WTC11 (cell line): Measurements from ENCODE around the gene TLCD3B. TPM values are rescaled to one million over a fixed set of nuclear protein-coding genes. Genes with fewer than 3 reads are reported as not detected.

Experiments
- ATAC-seq: fragments of 200-7000 bp; cut with Tn5 transposase; 2 replicates; pipeline ENCODE4 v1.10.0; 2021; ENCODE audit warnings: mild to moderate bottlenecking, moderate library complexity
- CTCF ChIA-PET: fragments of 300-600 bp; sonication (Branson Sonifier 250); formaldehyde crosslinking; loops from one replicate; lab custom pipeline; 2021; ENCODE audit warnings: antibody characterized with exemption; lab: Charles Lee
- POLR2A ChIA-PET: fragments of 350-600 bp; sonication (Branson Sonifier 250); formaldehyde crosslinking; loops from one replicate; lab custom pipeline; 2021; ENCODE audit warnings: antibody characterized with exemption; lab: Charles Lee
- DNase-seq: peaks from one replicate; pipeline ENCODE4 v3.0.0; 2021; ENCODE audit warnings: low spot score
- H3K27ac Mint-ChIP-seq: 2 replicates; pipeline ENCODE4 v1.8.0; 2021; ENCODE audit warnings: mixed read lengths
- H3K27me3 Mint-ChIP-seq: 2 replicates; pipeline ENCODE4 v1.8.0; 2021; ENCODE audit warnings: low read depth, mild to moderate bottlenecking, moderate library complexity, mixed read lengths
- H3K36me3 Mint-ChIP-seq: 2 replicates; pipeline ENCODE4 v1.8.0; 2021; ENCODE audit warnings: mixed read lengths
- H3K4me1 Mint-ChIP-seq: 2 replicates; pipeline ENCODE4 v1.8.0; 2022; ENCODE audit warnings: mixed read lengths
- H3K4me3 Mint-ChIP-seq: 2 replicates; pipeline ENCODE4 v1.8.0; 2021; ENCODE audit warnings: mild to moderate bottlenecking, moderate library complexity, mixed read lengths
- H3K9me3 Mint-ChIP-seq: 2 replicates; pipeline ENCODE4 v1.8.0; 2021; ENCODE audit warnings: mixed read lengths
- ELF4 ChIP-seq: sonication (generic); formaldehyde crosslinking; IDR thresholded peaks from 2 replicates; pipeline ENCODE4 v1.8.1; 2022; ENCODE audit warnings: low read depth, mild to moderate bottlenecking, moderate library complexity, missing genetic modification reagents
- GRHL2 ChIP-seq: fragments of 250-450 bp; sonication (Bioruptor Pico); IDR thresholded peaks from 2 replicates; pipeline ENCODE4 v1.8.0; 2022; ENCODE audit warnings: mild to moderate bottlenecking, moderate library complexity; ENCODE audit not compliant: insufficient replicate concordance, severe bottlenecking
- NFATC4 ChIP-seq: fragments of 250-450 bp; sonication (Bioruptor Pico); IDR thresholded peaks from 2 replicates; pipeline ENCODE4 v1.9.0; 2021; ENCODE audit warnings: mild to moderate bottlenecking
- NR2C2 ChIP-seq: sonication (generic); formaldehyde crosslinking; IDR thresholded peaks from 2 replicates; pipeline ENCODE4 v1.8.0; 2022; ENCODE audit warnings: mild to moderate bottlenecking, missing genetic modification reagents
- RORB ChIP-seq: fragments of 250-450 bp; sonication (Bioruptor Pico); IDR thresholded peaks from 2 replicates; pipeline ENCODE4 v1.9.0; 2021; ENCODE audit warnings: mild to moderate bottlenecking
- SP1 ChIP-seq: sonication (generic); formaldehyde crosslinking; conservative IDR thresholded peaks from 2 replicates; pipeline ENCODE4 v1.8.1; 2022; ENCODE audit warnings: missing genetic modification reagents
- TEAD4 ChIP-seq: sonication (generic); formaldehyde crosslinking; IDR thresholded peaks from 2 replicates; pipeline ENCODE4 v1.8.0; 2022; ENCODE audit warnings: mild to moderate bottlenecking, missing genetic modification reagents
- ZNF317 ChIP-seq: sonication (generic); formaldehyde crosslinking; IDR thresholded peaks from 2 replicates; pipeline ENCODE4 v1.8.1; 2023; ENCODE audit warnings: low read depth, mild to moderate bottlenecking, moderate library complexity, missing genetic modification reagents, borderline replicate concordance
- ZNF396 ChIP-seq: fragments of 250-450 bp; sonication (Bioruptor Pico); IDR thresholded peaks from 2 replicates; pipeline ENCODE4 v1.8.0; 2021; ENCODE audit warnings: mild to moderate bottlenecking, moderate library complexity, borderline replicate concordance
- total RNA-seq: library from RNA; stranded (reverse); gene quantifications from 3 replicates; pipeline ENCODE4 v1.2.3, GENCODE V29; 2021
- TF ChIP-seq, protein P1 (sequence below): sonication (generic); formaldehyde crosslinking; IDR thresholded peaks from 2 replicates; pipeline ENCODE4 v1.8.1; 2022; ENCODE audit warnings: mild to moderate bottlenecking, moderate library complexity, missing genetic modification reagents
- TF ChIP-seq, protein P2 (sequence below): fragments of 250-450 bp; sonication (Bioruptor Pico); IDR thresholded peaks from 2 replicates; pipeline ENCODE4 v1.9.0; 2021; ENCODE audit warnings: mild to moderate bottlenecking, borderline replicate concordance
- TF ChIP-seq, protein P3 (sequence below): fragments of 250-450 bp; sonication (Bioruptor Pico); IDR thresholded peaks from 2 replicates; pipeline ENCODE4 v1.9.0; 2021; ENCODE audit warnings: mild to moderate bottlenecking
- TF ChIP-seq, protein P4 (sequence below): fragments of 250-450 bp; sonication (Bioruptor Pico); conservative IDR thresholded peaks from 2 replicates; pipeline ENCODE4 v1.9.0; 2021; ENCODE audit warnings: mild to moderate bottlenecking

Gene TLCD3B
- total RNA-seq, 1 experiment from 2014 or later, result 28.1 TPM

DNA sequence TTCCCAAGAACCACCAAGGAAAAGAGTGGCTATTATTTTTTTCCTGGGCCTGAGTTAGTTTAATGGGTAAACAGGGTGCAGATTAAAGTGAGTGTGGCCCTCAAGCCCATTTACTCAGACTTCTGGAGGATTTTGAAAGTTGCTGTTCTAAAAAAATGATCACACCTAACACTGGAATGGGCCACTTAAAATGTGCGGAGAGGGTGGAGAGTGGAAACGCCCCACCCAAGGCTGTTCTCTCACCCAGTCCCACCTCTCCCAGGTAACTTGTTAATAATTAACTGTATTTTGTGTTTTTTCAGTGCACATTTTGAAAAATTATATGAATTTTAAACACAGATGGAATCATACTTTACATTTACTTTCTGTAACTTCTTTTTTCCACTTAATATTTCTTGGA is 41.0 kb downstream of the TLCD3B start (continued):
- TF ChIP-seq, protein P1, sequence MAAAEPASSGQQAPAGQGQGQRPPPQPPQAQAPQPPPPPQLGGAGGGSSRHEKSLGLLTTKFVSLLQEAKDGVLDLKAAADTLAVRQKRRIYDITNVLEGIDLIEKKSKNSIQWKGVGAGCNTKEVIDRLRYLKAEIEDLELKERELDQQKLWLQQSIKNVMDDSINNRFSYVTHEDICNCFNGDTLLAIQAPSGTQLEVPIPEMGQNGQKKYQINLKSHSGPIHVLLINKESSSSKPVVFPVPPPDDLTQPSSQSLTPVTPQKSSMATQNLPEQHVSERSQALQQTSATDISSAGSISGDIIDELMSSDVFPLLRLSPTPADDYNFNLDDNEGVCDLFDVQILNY (CRISPR knock-in tag), result no peak
- TF ChIP-seq GRHL2 (CRISPR knock-in tag) (no peak), NR2C2 (no peak), TEAD4 (CRISPR knock-in tag) (no peak), ZNF317 (CRISPR knock-in tag) (no peak)
- TF ChIP-seq, protein P2, sequence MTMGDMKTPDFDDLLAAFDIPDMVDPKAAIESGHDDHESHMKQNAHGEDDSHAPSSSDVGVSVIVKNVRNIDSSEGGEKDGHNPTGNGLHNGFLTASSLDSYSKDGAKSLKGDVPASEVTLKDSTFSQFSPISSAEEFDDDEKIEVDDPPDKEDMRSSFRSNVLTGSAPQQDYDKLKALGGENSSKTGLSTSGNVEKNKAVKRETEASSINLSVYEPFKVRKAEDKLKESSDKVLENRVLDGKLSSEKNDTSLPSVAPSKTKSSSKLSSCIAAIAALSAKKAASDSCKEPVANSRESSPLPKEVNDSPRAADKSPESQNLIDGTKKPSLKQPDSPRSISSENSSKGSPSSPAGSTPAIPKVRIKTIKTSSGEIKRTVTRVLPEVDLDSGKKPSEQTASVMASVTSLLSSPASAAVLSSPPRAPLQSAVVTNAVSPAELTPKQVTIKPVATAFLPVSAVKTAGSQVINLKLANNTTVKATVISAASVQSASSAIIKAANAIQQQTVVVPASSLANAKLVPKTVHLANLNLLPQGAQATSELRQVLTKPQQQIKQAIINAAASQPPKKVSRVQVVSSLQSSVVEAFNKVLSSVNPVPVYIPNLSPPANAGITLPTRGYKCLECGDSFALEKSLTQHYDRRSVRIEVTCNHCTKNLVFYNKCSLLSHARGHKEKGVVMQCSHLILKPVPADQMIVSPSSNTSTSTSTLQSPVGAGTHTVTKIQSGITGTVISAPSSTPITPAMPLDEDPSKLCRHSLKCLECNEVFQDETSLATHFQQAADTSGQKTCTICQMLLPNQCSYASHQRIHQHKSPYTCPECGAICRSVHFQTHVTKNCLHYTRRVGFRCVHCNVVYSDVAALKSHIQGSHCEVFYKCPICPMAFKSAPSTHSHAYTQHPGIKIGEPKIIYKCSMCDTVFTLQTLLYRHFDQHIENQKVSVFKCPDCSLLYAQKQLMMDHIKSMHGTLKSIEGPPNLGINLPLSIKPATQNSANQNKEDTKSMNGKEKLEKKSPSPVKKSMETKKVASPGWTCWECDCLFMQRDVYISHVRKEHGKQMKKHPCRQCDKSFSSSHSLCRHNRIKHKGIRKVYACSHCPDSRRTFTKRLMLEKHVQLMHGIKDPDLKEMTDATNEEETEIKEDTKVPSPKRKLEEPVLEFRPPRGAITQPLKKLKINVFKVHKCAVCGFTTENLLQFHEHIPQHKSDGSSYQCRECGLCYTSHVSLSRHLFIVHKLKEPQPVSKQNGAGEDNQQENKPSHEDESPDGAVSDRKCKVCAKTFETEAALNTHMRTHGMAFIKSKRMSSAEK (CRISPR knock-in tag), result no peak

DNA sequence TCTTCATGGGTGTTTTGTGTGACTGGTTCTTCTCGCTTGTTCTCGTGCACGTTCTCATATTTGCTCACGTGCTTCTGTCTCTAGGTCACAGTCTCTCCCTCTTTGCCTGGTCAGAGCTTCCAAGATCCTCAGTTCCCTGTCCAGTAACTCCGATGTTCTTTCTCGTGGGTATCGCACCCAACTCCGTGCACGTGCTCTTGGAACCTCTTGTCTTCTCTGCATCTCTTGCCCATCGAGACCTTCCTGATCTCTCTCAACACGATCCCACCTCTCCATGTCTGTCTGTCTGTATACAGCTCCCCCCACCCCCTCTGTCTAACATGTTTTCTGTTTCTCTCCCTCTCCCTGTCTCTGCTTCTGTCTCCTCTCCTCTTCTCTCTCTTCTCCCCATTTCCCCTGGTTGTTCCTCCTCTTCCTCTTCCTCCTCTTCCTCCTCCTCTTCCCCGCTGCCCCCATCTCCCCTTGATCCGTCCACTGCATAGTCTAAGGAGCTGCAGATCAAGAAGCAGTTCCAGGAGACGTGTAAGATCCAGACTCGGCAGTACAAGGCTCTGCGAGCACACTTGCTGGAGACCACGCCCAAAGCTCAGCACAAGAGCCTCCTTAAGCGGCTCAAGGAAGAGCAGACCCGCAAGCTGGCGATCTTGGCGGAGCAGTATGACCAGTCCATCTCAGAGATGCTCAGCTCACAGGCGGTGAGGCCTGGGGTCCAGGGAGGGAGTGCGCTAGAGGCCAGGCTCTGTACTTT is 41.8 kb downstream of the TLCD3B start:
- POLR2A ChIA-PET, result no interaction called here
- ATAC-seq (no peak), DNase-seq (no peak)
- Mint-ChIP-seq H3K27ac (peak overlapping the region; percentile 74; the same call in 1 of the 2 replicates), H3K4me1 (0 out of 2 replicates have a peak, but pooled peaks cover under 1% of the 10 kb centered on the region), H3K27me3 (no peaks in the 10 kb centered on the region), H3K9me3 (no peaks in the 10 kb centered on the region), H3K4me3 (no peak overlapping the region), H3K36me3 (peaks cover 40% of the 10 kb centered on the region)
- CTCF ChIA-PET, result interaction anchor here (0.5 to 1.7 kb wide), 3 partner anchors 16 to 43 kb away, joined by 3 to 9 read pairs (median 3); no protein-coding TSS in a partner anchor
- TF ChIP-seq, protein P3, sequence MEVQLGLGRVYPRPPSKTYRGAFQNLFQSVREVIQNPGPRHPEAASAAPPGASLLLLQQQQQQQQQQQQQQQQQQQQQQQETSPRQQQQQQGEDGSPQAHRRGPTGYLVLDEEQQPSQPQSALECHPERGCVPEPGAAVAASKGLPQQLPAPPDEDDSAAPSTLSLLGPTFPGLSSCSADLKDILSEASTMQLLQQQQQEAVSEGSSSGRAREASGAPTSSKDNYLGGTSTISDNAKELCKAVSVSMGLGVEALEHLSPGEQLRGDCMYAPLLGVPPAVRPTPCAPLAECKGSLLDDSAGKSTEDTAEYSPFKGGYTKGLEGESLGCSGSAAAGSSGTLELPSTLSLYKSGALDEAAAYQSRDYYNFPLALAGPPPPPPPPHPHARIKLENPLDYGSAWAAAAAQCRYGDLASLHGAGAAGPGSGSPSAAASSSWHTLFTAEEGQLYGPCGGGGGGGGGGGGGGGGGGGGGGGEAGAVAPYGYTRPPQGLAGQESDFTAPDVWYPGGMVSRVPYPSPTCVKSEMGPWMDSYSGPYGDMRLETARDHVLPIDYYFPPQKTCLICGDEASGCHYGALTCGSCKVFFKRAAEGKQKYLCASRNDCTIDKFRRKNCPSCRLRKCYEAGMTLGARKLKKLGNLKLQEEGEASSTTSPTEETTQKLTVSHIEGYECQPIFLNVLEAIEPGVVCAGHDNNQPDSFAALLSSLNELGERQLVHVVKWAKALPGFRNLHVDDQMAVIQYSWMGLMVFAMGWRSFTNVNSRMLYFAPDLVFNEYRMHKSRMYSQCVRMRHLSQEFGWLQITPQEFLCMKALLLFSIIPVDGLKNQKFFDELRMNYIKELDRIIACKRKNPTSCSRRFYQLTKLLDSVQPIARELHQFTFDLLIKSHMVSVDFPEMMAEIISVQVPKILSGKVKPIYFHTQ (CRISPR knock-in tag), result no peak
- TF ChIP-seq ZNF396 (CRISPR knock-in tag), result no peak
- TF ChIP-seq RORB (CRISPR knock-in tag), result no peak
- TF ChIP-seq, protein P4, sequence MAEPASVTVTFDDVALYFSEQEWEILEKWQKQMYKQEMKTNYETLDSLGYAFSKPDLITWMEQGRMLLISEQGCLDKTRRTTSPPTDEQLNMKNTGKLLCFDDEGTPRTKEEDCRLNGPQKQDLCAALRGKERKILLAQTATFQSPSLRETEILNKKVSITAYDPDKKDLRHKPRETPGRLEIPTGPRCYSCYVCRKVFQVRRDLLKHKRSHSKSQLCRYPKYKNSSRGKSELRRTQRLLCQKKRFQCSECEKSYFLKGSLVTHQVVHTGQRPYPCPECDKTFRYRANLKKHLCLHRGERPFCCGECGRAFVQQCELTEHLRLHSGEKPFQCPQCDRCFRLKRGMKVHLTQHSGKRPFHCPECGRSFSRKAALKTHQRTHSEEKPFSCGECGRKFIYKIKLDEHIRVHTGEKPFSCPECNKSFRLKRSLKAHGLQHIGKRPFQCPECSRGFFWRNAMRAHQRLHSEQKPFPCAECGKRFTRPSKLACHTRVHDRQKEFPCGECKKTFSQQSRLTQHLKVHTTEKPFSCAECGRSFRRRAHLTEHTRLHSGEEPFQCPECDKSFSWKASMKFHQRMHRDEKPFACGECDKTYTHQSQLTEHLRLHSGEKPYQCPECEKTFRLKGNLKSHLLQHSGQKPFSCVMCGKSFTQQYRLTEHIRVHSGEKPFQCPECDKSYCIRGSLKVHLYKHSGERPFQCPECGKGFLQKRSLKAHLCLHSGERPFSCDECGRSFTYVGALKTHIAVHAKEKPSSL (CRISPR knock-in tag), result no peak
- no peak for TF ChIP-seq NFATC4 (CRISPR knock-in tag)
- TF ChIP-seq ELF4 (CRISPR knock-in tag), result no peak
- no peak for TF ChIP-seq SP1 (CRISPR knock-in tag)
